UCSD-AML1 (cell line): Measurements from ENCODE around the gene SPATC1L.

Experiments
- DNase-seq: peaks from one replicate; lab custom pipeline; 2025; ENCODE audit not compliant: unreplicated experiment; lab: John Stamatoyannopoulos, UW

The SPATC1L gene

DNA sequence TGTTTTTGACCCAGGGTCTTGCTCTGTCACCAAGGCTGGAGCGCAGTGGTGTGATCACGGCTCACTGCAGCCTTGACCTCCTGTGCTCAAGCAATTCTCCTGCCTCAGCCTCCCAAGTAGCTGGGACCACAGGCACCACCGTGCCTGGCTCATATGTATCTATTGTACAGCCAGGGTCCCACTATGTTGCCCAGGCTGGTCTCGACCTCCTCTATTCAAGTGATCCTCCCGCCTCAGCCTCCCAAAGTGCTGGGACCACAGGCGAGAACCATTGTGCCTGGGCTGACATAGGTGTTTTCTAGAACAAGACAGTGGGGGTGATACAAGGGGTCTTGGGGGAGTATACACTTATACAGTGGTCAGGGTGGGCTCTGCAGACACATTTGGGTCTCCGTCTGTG, 46.4 kb downstream of the SPATC1L start:
- DNase-seq, result no peak

DNA sequence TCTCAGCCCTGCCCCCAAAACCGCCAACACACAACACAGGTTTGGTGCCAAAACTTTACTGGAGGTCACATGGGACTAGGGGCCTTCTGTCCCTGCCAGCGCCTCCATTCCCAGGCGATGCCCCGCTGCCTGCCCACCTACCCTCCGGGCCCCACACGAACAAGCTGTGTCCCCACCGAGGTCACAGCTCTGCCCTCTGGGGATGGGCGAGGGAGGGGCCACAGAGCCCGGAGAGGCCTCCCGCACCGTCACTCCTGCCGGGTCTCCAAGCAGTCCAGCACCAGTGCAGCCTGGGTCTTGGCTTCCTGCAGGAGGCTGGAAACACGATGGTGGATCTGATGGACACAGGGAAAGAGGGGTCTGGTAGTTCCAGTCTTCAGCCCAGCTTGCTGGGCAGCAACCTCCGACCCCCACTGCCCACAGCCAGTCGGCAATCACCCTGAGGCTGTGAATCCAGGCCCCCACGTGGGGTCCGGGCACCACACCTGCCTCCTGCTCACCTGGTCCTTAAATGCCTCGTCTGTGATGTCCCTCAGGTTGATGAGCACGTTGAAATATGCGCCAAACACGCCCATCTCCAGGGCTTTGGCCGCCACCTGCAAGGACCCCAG, 47.4 kb downstream of the SPATC1L start:
- DNase-seq, result no peak

DNA sequence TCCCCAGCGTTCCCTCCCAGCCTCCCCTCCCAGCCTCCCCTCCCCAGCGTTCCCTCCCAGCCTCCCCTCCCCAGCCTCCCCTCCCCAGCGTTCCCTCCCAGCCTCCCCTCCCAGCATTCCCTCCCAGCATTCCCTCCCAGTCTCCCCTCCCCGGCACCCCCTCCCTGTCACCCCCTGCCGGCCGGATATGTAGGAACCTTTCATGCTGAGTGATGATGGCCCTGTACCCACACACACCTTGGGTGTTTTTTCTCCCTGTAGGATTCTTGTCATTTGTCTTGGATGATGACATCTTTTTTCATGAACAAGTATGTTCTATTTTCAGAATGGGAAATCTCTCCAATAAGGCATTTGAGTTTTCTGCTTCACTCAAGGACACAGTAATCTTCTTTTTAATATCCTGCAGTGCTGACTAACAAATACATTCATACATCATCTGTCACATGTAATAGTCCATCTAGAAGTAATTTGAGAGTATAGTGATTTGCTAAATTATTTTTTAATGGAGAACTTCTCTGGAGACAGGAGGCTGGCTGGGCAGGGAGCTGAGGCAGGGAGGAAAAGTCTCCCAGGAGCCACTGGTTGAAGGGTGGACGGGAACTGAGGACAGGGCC, 48.4 kb downstream of the SPATC1L start:
- no peak for DNase-seq

DNA sequence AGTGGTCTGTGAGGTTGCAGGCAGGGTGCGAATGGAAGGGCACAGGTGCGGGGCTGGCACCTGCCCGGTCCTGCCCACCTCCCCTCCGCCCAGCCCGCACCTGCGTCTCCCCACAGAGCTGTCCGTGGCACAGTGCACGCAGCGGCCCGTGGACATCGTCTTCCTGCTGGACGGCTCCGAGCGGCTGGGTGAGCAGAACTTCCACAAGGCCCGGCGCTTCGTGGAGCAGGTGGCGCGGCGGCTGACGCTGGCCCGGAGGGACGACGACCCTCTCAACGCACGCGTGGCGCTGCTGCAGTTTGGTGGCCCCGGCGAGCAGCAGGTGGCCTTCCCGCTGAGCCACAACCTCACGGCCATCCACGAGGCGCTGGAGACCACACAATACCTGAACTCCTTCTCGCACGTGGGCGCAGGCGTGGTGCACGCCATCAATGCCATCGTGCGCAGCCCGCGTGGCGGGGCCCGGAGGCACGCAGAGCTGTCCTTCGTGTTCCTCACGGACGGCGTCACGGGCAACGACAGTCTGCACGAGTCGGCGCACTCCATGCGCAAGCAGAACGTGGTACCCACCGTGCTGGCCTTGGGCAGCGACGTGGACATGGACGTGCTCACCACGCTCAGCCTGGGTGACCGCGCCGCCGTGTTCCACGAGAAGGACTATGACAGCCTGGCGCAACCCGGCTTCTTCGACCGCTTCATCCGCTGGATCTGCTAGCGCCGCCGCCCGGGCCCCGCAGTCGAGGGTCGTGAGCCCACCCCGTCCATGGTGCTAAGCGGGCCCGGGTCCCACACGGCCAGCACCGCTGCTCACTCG, 52.2 kb downstream of the SPATC1L start:
- DNase-seq, result no peak

DNA sequence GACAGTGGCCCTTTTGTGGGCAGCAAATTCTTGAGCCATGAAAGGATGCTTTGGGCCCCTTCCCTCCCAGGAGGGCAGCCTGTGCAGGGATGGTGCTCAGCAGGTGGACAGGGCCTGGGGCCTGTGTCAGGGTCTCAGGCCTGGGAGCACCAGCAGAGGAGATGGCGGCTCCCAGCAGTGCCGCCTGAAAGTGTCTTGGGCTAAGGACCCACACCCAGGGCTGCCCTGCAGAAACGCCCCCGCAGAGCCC, 52.7 kb downstream of the SPATC1L start:
- no peak for DNase-seq

DNA sequence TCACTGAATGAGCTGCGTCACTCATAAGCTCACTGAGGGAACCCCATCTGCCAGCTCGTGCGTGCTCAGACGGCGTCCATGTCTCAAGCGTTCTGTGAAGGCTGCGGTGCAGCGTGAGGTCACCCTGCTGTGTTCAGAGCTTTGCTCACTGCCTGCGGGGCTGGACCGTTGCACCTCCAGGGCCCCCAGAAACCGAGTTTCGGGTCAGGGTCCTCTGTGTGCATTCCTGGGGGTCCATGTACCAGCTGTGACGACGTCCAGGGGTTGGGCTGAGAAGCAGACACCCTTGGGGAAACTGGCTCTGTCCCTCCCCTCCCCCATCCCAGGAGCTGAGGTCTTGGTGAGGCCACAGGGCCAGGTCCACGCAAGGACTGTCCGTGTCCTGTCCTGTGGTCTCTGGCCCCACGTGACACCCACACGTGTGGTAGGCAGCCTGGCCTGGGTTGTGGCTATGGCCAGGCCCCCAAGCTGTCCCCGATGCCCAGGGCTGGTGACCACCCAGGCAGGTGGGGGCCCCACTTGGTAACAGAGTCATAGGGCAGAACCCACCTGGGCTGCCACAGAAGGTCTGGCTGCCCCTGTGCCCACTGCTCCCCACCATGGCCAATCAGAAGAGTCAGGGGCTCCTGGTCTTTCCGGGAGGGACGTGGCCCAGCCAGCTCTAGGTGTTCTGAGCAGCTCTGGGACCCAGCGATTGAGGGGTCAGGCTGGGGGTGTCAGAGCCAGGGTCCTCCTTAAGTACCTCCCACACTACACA, 53.2 kb downstream of the SPATC1L start:
- no peak for DNase-seq

DNA sequence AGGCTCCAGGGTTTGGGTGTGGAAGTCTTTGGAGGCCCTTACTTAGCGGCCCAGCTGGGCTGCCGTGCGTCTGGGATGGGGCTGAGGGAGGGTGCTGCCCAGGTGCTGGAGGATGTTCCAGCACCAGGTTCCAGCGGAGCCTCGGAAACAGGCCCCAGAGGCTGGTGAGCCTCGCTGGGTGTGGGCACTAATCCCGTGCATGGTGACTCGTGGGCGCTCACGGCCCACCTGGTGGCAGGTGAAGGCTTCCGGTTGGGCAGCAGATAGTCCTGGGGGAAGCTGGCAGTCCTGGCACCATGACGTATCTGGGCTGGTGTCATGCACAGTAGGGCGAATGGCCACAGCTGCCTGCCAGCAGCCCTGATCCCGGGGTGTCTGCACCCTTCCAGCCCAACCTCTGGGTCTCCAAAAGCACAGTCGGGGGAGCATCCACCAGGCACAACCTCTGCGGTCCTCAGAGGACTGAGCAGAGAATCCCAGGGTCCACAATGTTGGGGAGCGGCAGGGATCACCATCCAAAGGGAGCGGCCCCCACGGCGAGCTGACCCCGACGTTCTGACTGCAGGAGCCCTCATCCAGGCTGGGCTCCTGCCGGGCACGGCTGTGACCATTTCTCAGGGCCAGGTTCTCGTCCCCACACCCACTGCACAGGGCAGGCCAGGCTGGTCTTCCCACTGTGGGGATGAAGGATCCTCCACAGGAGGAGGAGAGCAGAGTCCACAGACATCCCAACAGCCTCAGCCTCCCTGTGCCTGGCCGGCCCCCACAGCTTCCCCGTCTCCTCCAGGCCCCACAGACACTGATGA, 54.2 kb downstream of the SPATC1L start:
- no peak for DNase-seq

DNA sequence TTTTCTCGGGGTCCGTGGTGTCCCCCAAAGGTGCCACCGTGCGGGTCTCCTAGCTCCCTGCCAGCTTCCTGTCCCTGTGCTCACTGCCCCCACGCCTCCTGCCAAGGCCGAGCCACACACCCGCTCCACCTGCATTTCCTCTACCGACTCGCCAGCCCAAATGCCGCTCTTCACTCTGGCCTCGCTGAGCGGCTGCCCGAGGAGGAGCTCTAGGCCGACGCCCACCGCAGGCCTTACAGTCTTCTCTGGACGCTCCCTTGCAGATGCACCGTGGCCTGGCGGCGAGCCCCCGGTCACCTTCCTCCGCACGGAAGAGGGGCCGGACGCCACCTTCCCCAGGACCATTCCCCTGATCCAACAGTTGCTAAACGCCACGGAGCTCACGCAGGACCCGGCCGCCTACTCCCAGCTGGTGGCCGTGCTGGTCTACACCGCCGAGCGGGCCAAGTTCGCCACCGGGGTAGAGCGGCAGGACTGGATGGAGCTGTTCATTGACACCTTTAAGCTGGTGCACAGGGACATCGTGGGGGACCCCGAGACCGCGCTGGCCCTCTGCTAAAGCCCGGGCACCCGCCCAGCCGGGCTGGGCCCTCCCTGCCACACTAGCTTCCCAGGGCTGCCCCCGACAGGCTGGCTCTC, 55.2 kb downstream of the SPATC1L start:
- no peak for DNase-seq

DNA sequence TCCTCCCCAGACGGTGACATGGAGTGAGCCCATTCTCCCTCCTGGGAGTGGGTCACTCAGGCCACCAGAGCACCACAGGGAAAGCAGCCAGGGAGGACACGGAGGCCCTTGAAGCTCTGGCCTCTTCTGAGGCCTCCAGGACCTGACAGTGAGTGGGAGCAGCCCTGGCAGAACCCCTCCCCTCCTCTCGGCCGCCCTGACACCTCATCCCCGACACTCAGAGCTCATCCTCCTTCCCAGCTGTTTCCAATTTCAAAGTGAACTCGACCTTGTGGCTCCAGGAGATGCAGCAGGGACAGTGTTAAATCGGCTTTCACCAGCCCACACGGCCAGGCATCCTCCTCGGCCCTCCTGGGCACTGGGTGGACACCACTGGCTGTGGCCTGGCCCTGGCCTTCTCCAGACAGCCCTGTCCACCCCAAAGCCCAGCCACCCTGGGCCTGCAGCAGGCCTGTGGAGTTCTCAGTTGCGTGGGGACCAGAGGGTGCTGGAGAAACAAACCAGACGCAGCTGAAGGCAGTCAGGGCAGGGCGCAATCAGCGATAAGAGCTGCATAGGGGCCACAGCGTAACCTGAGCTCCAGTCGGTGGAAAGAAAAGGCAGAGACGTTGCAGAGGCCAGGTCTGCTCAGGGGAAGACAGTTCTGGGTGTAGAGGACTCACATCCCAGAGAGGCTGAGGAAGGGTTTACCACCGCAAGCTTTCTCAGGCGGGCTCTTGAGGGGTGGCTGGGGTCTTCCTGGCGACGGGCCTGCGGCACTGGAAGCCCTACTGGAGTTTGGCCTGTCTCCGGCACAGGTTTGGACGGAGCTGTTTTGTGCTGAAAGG, 55.9 kb downstream of the SPATC1L start:
- no peak for DNase-seq

DNA sequence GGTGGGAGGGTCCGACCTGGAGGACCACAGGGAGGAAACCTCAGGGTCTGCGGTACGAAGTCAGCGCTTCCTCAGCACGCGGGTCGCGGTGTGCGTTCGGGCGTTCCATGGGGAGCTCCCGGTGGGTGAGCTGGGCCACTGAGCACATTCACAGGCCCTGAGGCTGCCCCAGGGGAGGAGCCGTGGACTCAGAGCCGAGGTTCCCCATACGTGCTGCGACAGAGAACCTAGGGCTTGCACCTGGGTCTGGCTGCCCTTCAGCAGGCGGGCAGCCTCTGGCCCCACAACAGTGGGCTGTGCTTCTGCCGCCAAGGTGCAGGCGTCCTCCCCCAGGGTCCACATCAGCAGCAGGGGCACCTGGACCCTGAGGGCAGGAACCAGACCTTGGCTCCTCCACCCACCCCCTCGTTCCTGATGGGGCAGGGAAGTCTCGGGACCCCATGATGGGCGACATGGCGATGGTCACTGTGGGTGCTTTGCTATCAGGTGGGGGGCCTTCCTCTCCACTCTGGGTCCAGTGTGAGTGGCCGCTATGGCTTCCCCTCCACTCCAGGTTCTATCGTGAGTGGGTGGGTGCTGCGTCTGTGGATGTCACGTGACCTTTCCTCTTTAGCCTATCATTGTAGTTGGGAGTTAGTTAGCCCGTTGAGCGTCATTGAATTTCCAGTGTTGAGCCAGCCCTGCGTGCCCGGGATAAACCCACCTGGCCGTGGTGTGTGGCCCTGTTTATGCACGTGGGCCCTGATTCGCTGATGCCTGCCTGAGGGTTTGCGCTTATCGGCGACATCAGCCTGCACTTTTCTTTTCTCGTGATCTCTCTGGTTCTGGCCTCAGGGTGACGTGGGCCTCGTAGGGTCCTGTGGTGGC, 56.8 kb downstream of the SPATC1L start:
- DNase-seq, result no peak

DNA sequence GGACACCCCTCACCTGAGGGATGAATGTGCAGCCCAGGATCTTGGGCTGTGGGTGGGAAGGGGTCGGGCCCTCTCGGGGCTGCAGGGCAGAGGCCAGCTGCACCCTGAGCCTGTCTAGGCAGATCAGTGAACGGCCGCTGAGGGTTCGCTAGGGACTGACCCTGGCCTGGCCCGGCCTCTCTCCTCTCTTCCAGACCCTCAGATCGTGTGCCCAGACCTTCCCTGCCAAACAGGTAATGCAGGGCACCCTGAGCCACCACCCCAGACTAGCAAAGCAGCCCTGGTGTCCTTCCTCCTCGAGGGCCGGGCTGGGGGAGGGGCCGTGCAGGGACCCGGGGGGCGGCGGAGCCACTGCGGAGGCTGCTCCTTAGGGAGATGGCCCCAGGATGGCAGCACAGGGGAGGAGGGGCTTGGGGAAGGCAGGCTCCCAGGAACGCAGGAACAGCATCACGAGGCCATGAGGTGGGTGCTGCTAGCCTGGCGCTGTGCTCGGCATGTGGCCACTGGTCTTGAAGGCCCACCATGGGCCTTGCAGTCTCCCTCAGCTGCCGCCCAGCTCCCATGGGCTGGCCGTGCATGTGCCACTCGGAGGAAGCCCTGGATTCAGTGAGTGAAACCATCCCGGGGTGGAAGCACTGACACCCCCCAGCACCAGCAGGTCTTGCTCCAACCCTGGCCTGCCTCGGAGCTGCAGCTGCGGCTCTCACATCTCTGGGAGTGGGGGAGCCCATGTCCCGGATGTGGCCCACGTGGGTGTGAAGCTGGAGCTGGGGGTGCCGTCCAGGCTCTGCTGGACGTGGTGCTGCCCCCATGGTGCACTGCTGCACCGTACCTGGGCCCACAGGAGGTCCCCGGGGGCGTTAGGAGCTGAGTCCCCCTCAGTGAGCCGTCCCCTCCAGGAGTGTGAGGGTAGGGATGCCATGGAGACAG, 57.7 kb downstream of the SPATC1L start:
- DNase-seq, result no peak

DNA sequence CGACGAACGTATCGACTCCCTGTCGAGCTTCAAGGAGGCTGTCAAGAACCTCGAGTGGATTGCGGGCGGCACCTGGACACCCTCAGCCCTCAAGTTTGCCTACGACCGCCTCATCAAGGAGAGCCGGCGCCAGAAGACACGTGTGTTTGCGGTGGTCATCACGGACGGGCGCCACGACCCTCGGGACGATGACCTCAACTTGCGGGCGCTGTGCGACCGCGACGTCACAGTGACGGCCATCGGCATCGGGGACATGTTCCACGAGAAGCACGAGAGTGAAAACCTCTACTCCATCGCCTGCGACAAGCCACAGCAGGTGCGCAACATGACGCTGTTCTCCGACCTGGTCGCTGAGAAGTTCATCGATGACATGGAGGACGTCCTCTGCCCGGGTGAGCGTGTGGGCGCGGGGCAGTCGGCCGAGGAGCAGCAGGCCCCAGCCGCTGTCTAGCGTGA, 58.4 kb downstream of the SPATC1L start:
- DNase-seq, result no peak

DNA sequence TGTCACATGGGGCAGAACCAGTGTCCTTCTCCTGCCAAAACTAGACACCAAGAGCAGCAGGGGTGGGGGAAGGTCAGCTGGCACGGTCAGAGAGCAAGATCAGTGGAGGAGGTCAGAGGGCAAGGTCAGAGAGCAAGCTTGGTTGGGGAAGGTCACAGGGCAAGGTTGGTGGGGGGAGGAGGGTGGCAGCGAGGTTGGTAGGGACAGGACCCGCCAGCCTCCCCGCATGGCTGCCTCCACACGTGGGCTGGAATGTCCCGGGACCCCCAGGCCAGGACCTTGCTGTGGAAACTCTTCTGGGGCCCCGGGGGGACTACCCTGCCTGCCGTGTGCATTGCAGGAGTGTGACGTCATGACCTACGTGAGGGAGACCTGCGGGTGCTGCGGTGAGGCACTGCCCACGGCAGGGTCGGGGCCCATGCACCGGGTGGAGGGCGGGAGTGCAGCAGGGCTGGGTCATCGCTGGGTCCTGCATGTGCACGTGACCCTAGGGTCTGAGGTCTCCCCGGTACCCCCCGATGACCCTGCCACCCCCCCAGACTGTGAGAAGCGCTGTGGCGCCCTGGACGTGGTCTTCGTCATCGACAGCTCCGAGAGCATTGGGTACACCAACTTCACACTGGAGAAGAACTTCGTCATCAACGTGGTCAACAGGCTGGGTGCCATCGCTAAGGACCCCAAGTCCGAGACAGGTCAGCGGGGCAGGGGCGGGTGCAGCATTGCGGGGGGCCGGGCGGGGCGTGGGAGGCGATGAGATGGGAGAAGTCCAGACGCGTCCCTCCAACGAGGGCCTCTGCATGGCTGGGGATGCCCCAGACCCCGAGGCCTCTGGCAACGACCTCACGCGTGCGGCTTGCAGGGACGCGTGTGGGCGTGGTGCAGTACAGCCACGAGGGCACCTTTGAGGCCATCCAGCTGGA, 59.1 kb downstream of the SPATC1L start:
- no peak for DNase-seq

DNA sequence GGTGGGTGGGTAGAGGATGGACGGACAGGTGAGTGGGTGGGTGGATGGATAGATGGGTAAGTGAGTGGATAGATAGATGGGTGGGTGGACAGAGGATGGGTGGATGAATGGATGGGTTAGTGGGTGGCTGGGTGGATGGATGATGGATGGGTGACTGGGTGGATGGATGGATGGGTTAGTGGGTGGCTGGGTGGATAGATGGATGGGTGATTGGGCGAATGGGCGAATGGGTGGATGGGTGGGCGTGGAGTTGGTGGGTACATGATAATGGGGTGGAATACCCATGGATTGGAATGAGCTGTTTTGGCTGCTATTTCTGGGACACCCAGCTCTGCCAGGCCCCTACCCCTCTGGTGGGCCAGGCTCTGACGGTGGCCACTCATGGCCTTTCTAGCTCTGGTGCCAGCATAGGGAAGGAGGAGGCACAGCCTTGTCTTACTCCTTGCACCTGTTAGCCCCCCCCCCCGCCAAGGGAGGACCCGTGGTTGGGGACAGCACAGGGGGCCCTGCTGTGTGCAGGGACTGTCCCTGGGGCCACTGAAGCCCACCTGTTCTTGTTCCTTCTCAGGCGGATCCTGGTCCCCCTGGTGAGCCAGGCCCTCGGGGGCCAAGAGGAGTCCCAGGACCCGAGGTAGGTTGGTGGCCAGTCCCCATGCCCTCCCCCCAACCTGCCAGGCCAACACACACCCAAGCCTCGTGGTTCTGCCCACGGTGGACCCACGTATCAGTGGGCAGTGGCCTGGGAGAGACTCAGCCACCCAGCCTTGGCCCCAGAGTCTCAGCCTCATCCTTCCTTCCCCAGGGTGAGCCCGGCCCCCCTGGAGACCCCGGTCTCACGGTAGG, 60.0 kb downstream of the SPATC1L start:
- no peak for DNase-seq

DNA sequence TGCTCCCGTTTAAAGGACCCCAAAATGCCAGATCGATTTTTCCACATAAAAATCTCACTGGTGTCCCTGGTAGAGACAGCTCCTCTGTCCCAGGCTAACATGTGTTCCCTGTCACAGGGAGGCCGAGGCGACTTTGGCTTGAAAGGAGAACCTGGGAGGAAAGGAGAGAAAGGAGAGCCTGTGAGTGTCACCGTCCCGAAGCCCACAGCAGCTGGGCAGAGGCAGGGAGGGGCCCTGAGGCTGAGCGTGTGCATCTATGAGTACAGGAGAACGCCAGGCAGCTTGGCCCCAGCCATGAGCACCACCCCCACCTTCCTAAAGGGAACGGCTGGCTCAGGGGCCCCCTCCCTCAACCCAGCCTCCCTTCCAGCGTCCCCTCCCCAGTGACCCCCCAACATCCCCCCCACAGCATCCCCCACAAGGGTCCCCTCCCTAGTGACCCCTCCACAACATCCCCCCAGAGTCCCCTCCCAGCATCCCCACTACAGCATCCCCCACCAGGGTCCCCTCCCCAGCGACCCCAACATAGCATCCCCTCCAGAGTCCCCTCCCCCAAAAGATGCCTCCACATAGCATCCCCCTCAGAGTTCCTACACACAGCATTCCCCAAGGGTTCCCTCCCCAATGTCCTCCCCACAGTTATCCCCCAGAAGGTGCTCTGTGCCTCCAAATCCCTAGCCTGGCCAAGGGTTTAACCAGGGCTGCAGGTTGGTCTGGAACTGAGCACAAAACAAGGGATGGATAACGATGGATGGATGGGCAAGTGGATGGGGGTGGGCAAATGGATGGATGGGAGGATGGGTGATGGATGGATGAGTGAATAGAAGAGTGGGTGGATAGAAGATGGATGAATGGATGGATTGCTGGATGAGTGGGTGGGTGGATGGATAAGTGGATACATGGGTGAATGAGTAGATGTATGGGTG, 61.2 kb downstream of the SPATC1L start:
- DNase-seq, result no peak
